Epidermal melanocyte (primary cell): ENCODE data around the gene PLA2G2E.

ENCODE experiments used
- DNase-seq: peaks from one replicate; pipeline ENCODE4 v3.0.0; 2011; ENCODE audit warnings: low spot score; ENCODE audit not compliant: insufficient read length

Gene PLA2G2E

GRCh38 chr1:19923137-19923952, at the start of gene PLA2G2E:
PLA2G2E (minus strand) TSS chr1:19923617; CDS start chr1:19923559, 58 bp downstream.
- no peak for DNase-seq

GRCh38 chr1:19971664-19972063, 48.2 kb upstream of the PLA2G2E start:
- DNase-seq: no peak

GRCh38 chr1:19969898-19970660, 46.7 kb upstream of the PLA2G2E start:
- no peak for DNase-seq

- DNase-seq: no peak
Measured at GRCh38 chr1:19967808-19968207, 44.4 kb upstream of the PLA2G2E start.

- no peak for DNase-seq
Measured at GRCh38 chr1:19964542-19964941, 41.1 kb upstream of the PLA2G2E start.

- no peak for DNase-seq
Measured at GRCh38 chr1:19963636-19964035, 40.2 kb upstream of the PLA2G2E start.

GRCh38 chr1:19960591-19960990, 37.2 kb upstream of the PLA2G2E start:
- no peak for DNase-seq

GRCh38 chr1:19957779-19958178, 34.4 kb upstream of the PLA2G2E start:
- no peak for DNase-seq

- DNase-seq: no peak
Measured at GRCh38 chr1:19955534-19956170, 32.2 kb upstream of the PLA2G2E start.

GRCh38 chr1:19954059-19954458, 30.6 kb upstream of the PLA2G2E start:
- DNase-seq: no peak

- no peak for DNase-seq
Measured at GRCh38 chr1:19949016-19949415, 25.6 kb upstream of the PLA2G2E start.

GRCh38 chr1:19946971-19947370, 23.6 kb upstream of the PLA2G2E start:
- DNase-seq: no peak

- no peak for DNase-seq
Measured at GRCh38 chr1:19946331-19946751, 22.9 kb upstream of the PLA2G2E start.

- DNase-seq: no peak
Measured at GRCh38 chr1:19945914-19946313, 22.5 kb upstream of the PLA2G2E start.

- DNase-seq: no peak
Measured at GRCh38 chr1:19942657-19943056, 19.2 kb upstream of the PLA2G2E start.

GRCh38 chr1:19942088-19942487, 18.7 kb upstream of the PLA2G2E start:
- no peak for DNase-seq

- DNase-seq: no peak
Measured at GRCh38 chr1:19941206-19941568, 17.8 kb upstream of the PLA2G2E start.

- no peak for DNase-seq
Measured at GRCh38 chr1:19940486-19941205, 17.2 kb upstream of the PLA2G2E start.

GRCh38 chr1:19938472-19938871, 15.1 kb upstream of the PLA2G2E start:
- no peak for DNase-seq

- no peak for DNase-seq
Measured at GRCh38 chr1:19936061-19936750, 12.8 kb upstream of the PLA2G2E start.

GRCh38 chr1:19934336-19934735, 10.9 kb upstream of the PLA2G2E start:
- no peak for DNase-seq
